GM12892 (cell line): Measurements from ENCODE around the gene GNG13.

Source experiments
- DNase-seq: peaks from one replicate; pipeline ENCODE4 v3.0.0; 2011; ENCODE audit not compliant: insufficient read length
- FAIRE-seq: peaks from 2 replicates; lab custom pipeline; 2011; peaks lifted over from hg19 to GRCh38; lab: Jason Lieb, UNC
- POLR2A ChIP-seq: IDR thresholded peaks from 2 replicates; pipeline ENCODE4 v1.6.1; 2011; ENCODE audit warnings: low read depth, low read length, control low read depth
- POLR2AphosphoS5 ChIP-seq: IDR thresholded peaks from 2 replicates; pipeline ENCODE4 v1.6.1; 2011; ENCODE audit warnings: low read depth, low read length, control low read depth
- TAF1 ChIP-seq: IDR thresholded peaks from 2 replicates; pipeline ENCODE4 v1.6.1; 2011; ENCODE audit warnings: low read depth, mild to moderate bottlenecking, control low read depth, low read length, borderline replicate concordance

The GNG13 gene

DNA sequence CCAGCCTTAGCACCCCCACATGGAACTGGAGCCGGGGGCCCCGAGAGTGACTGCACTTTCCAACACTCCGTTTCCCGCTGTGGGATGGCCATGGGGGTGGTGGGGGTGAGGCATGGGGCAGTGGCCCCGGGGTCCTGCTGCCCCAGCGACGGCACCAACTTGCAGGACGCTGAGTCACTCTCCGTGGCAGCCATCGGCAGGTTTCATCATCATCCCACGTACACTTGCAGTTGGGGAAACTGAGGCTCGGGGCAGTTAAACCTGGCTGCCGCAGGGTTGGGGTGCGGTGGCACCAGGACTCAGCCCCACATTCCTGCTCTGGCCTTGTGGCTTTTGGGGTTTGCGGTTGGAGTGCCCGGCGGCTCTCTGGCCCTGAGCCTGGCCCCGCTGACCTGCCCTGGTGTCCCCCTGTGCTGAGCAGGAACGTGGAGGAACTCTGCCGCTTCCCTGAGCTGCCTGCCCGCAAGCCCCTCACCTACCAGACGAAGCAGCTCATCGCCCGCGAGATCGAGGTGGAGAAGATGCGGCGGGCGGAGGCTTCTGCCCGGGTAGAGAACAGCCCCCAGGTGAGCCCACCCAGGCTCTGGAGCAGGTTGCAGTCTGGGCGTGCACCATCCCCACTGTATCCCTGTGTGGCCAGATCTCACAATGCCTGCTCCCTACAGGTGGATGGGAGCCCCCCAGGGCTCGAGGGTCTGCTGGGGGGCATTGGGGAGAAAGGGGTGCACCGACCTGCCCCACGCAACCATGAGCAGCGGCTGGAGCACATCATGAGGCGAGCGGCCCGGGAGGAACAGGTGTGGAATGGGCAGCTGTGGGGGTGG, 4.0 kb downstream of the GNG13 start:
- DNase-seq (no peak), FAIRE-seq (no peak)
- TF ChIP-seq TAF1: no peak
- TF ChIP-seq POLR2A: no peak
- no peak for TF ChIP-seq POLR2AphosphoS5

DNA sequence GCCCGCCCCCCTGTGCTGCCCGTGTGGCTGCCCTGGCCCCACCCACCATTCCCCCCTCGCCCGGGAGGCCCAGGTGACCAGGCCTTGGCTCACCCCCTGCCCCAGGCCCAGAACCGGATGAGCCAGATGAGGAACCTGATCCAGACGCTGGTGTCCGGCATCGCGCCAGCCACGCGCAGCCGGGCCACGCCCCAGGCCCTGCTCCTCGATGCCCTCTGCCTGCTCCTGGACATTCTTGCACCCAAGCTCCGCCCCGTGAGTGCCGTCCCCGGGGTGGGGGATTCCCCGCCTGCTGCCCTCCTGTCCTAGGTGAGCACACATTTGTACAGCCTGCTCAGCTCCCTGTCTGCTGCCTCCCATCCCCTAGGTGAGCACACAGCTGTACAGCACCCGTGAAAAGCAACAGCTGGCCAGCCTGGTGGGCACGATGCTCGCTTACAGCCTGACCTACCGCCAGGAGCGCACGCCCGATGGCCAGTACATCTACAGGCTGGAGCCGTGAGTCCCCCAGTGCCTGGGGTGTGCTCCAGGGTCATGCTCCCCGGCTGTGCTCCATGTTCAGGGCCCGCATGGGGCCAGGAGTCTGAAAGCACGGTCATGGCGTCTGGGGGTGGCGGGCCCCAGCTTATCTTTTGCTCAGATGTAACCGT, 4.8 kb downstream of the GNG13 start:
- TF ChIP-seq POLR2A: no peak
- FAIRE-seq (no peak), DNase-seq (no peak)

DNA sequence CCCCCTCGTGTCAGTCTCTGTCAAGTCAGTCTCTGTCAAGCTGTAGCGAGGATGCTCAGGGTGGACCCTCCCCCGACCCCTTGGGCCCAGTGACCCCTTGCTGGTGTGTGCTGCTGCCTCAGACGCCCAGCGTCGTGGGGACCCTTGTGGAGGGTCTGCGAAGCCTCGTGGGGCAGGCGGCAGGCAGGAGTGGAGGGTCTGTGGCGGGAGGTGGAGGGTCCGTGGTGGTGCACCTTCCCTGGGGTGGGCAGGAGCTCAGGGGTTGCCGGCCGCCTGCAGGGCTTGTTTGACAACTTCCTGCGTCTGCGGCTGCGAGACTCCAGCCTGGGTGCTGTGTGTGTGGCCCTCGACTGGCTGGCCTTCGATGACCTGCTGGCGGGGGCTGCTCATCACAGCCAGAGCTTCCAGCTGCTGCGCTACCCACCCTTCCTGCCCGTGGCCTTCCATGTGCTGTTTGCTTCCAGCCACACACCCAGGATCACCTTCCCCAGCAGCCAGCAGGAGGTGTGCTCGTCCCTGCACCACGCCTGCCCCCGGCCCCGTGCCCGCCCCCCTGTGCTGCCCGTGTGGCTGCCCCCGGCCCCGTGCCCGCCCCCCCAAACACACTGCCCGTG, 5.6 kb downstream of the GNG13 start:
- no peak for FAIRE-seq
- TF ChIP-seq POLR2AphosphoS5 (no peak), POLR2A (no peak), TAF1 (no peak)
- DNase-seq: no peak

DNA sequence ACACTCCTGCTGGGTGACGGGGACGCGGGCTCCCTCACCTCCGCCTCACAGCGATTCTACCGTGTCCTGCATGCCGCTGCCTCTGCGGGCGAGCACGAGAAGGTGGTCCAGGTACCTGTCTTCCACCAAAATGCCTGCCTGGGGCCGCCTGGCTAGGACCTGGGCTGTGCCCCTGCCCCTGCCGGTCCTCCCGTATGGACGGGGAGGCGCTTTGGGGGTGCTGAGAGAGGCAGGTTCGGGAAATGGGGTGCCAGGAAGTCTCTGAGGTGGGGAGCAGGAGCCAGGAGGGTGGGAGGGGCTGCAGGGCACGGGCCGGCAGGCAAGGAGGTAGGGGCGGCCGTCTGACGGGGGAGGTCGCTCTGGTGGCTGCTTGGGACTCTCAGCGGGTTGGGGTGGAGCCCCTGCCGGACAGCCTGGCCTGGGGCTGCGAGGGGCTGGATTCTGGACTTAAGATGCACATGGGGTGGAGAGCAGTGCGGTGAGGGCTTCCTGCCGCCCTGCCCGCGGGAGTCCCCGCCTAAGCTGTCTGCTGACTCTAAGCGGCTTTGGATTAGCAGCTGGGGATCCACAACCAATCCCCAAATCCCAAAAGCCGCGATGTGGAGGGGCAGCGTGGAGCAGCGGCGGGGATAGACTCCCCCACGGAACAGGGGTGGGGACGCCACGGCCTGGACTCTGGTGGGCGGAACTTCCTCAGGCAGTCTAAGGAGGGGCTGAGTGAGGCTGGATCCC, 6.3 kb downstream of the GNG13 start:
- no peak for DNase-seq
- no peak for FAIRE-seq
- no peak for TF ChIP-seq POLR2A
- no peak for TF ChIP-seq POLR2AphosphoS5
- no peak for TF ChIP-seq TAF1

DNA sequence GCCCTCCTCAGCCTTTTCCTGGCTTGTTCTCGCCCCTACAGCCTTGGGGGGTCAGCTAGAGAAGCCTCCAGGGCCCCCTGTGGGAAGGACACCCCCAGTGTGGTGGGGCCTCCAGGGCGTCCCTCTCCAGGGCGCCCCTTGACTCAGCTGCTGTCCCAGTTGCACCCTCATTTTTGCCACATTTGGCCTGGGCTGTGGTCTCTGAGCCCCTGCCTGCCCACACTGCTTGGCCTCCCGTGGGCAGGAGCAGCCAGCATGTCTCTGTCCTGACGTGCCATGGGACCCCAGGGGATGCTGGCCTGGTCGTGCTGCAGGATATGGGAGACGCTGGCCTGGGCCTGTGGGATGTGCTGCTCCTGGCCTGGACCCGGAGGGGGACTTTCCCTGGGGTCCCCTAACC, 7.1 kb downstream of the GNG13 start:
- TF ChIP-seq TAF1: no peak
- no peak for TF ChIP-seq POLR2AphosphoS5
- TF ChIP-seq POLR2A: no peak
- FAIRE-seq: no peak

DNA sequence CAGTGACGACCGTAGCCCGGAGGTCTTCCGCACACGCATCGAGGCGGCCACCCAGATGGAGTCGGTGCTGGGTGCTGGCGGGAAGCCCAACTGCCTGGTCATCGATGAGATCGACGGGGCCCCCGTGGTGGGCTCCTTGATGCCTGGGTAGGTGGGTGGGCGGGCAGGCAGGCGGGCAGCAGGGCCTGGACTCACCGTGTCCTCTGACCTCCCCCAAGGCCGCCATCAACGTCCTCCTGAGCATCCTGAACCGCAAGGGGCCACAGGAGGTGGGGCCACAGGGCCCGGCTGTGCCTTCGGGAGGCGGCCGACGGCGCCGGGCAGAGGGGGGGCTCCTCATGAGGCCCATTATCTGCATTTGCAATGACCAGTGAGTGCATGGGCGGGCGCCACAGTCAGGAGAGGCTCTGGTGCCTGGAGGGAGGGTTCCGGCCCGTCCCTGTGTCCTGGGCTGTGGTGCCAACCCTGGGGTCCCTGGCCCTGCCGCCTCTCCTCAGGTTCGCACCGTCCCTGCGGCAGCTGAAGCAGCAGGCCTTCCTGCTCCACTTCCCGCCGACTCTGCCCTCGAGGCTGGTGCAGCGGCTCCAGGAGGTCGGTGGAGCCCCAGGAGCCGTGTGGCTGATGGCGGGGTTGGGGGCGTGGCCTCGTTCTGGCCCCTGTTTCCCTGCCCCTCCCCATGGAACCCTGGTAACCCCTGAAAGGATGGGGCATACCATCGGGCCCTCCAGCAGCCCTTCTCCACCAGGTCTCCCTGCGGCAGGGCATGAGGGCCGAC, 8.1 kb downstream of the GNG13 start:
- no peak for TF ChIP-seq POLR2AphosphoS5
- no peak for TF ChIP-seq POLR2A
- no peak for TF ChIP-seq TAF1
- no peak for FAIRE-seq
- no peak for DNase-seq

More for the DNA sequence above, 7.1 kb downstream of the GNG13 start:
- no peak for DNase-seq

DNA sequence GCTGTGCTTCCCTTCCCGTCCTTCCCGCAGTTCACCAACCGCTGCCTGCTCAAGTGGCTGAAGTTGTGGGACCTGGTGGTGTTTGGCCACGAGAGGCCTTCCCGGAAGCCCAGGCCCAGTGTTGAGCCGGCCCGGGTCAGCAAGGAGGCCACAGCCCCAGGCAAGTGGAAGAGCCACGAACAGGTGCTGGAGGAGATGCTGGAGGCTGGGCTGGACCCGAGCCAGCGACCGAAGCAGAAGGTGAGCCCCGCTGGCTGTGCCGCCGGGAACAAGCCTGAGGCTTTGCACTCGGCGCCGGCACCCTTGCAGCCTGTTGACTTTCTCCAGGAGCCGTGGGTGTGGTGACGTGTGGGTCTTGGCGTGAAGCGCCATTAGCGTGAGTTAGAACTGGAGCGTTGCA, 9.4 kb downstream of the GNG13 start:
- no peak for DNase-seq
- FAIRE-seq: no peak
- TF ChIP-seq POLR2A: no peak
- TF ChIP-seq POLR2AphosphoS5: no peak
- TF ChIP-seq TAF1: no peak

DNA sequence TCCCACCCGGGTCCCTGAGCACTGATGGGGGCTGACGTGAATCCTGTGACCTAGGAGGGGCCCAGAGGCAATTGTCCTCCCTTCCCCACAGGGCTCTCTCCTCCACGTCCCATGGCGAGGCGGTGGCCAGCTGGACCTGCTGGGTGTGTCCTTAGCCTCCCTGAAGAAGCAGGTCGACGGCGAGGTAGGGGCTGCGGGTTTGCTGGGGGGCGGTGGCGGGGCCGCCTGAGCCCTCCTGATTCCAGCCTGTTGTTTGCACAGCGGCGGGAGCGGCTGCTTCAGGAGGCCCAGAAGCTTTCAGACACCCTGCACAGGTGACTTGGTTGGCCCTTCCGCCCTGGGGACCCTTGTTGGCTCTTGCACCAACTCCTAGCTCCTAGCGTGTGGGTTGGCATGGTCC, 10.4 kb downstream of the GNG13 start:
- no peak for DNase-seq
- TF ChIP-seq POLR2AphosphoS5 (no peak), POLR2A (no peak), TAF1 (no peak)
- FAIRE-seq: no peak

DNA sequence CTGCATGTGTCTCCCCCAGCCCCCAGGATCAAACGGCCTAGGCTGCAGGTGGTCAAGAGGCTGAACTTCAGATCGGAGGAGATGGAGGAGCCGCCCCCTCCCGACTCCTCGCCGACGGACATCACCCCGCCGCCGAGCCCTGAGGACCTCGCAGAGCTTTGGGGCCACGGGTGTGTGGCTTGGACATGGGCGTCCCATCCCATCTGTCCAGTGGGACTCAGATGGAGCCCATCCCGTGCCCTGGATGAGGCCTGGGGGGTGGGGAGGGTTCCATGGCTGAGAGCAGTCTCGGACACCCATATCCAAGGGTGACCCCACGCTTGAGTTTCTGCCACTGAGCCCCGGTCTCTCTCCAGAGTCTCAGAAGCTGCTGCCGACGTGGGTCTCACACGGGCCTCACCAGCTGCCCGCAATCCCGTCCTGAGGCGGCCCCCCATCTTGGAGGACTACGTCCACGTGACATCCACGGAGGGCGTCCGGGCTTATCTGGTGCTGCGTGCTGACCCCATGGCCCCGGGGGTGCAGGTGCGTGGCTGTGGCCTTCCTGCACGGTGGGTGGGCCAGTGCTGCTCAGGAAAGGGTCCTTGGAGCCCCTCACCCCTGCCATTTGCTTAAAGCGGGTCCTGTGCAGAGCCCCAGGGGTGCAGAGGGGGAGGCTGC, 11.2 kb downstream of the GNG13 start:
- no peak for FAIRE-seq
- no peak for TF ChIP-seq POLR2A
- no peak for TF ChIP-seq POLR2AphosphoS5
- TF ChIP-seq TAF1: no peak
- DNase-seq: no peak
